ENCODE measurements around the gene FTHL17.

Gene FTHL17

GRCh38 chrX:31038575-31039326 lies 33.1 kb downstream of the FTHL17 start:
- H3K27me3 ChIP-seq (replicated peaks; ENCODE audit: control insufficient read depth, insufficient read depth, low read length) = peaks cover 13% of the 10 kb centered on the region

GRCh38 chrX:31036895-31037294 lies 34.9 kb downstream of the FTHL17 start:
- no peaks in the 10 kb centered on the region for H3K4me1 ChIP-seq (ENCODE audit: control insufficient read depth, insufficient read depth, low read length)
- H3K9me3 ChIP-seq (ENCODE audit: control insufficient read depth, low read length) = no peaks in the 10 kb centered on the region
- peak; percentile 55 for DNase-seq (ENCODE audit: low read depth)
- H3K9ac ChIP-seq (ENCODE audit: low read length) = no peak overlapping the region
- no peaks in the 10 kb centered on the region for H3K36me3 ChIP-seq (ENCODE audit: control insufficient read depth, insufficient read depth, low read length, severe bottlenecking)
- no peak overlapping the region for H3K4me3 ChIP-seq (ENCODE audit: low read length)
- peaks cover 11% of the 10 kb centered on the region for H3K27me3 ChIP-seq (replicated peaks; ENCODE audit: control insufficient read depth, insufficient read depth, low read length)

More at GRCh38 chrX:31038575-31039326, 33.1 kb downstream of the FTHL17 start:
- H3K9me3 ChIP-seq (ENCODE audit: control insufficient read depth, low read length) = no peaks in the 10 kb centered on the region
- no peak overlapping the region for H3K9ac ChIP-seq (ENCODE audit: low read length)
- no peak overlapping the region for H3K4me3 ChIP-seq (ENCODE audit: low read length)
- H3K36me3 ChIP-seq (ENCODE audit: control insufficient read depth, insufficient read depth, low read length, severe bottlenecking) = no peaks in the 10 kb centered on the region
- peak; percentile 66 for DNase-seq (ENCODE audit: low read depth)
- H3K4me1 ChIP-seq (ENCODE audit: control insufficient read depth, insufficient read depth, low read length) = no peaks in the 10 kb centered on the region

DNA sequence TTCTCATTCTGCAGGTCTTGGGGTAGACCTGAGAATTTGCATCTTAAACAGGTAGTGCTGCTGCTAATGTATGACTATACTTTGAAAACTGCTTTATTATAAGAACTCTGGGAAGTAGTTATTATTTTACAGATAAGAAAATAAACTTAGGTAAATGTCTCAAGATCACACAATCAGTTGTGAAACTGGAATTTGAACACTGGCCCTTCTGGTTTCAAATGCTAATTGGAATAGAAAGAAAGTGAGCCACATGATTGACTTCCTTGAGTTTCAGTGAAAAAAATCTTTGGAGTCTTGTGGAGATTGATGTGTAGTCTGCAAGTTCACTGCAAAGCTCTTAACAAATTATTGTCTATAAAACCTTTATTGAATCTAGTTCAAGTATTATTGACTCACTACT lies 44.5 kb downstream of the FTHL17 start:
- no peaks in the 10 kb centered on the region for H3K4me1 ChIP-seq (ENCODE audit: control insufficient read depth, insufficient read depth, low read length)
- no peak overlapping the region for H3K9ac ChIP-seq (ENCODE audit: low read length)
- peaks cover 13% of the 10 kb centered on the region for H3K27me3 ChIP-seq (replicated peaks; ENCODE audit: control insufficient read depth, insufficient read depth, low read length)
- H3K4me3 ChIP-seq (ENCODE audit: low read length) = no peak overlapping the region
- H3K36me3 ChIP-seq (ENCODE audit: control insufficient read depth, insufficient read depth, low read length, severe bottlenecking) = no peaks in the 10 kb centered on the region
- peaks cover 3% of the 10 kb centered on the region for H3K9me3 ChIP-seq (ENCODE audit: control insufficient read depth, low read length)
- DNase-seq (ENCODE audit: low read depth) = no peak

DNA sequence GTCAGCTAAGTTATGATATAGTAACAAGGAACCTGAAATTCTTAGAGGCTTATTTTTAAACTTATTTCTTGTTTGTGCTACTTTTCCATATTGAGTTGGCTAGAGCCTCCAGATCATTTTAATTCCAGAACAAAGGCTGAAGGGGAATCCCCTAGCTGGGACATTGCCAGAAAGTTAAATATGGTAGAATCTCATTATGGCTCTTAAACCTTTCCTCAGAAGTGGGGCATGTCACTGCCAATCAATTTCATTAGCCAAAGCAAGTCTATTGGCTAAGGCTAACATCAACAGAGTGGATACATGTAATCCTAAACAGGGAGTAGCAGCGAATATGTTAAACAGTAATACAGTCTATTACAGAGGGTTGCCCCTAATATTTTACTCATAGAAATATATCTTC lies 47.0 kb downstream of the FTHL17 start:
- no peak overlapping the region for H3K9ac ChIP-seq (ENCODE audit: low read length)
- no peak overlapping the region for H3K4me3 ChIP-seq (ENCODE audit: low read length)
- H3K27me3 ChIP-seq (replicated peaks; ENCODE audit: control insufficient read depth, insufficient read depth, low read length) = peaks cover 10% of the 10 kb centered on the region
- peaks cover 10% of the 10 kb centered on the region for H3K9me3 ChIP-seq (ENCODE audit: control insufficient read depth, low read length)
- no peak for DNase-seq (ENCODE audit: low read depth)
- H3K4me1 ChIP-seq (ENCODE audit: control insufficient read depth, insufficient read depth, low read length) = no peaks in the 10 kb centered on the region
- H3K36me3 ChIP-seq (ENCODE audit: control insufficient read depth, insufficient read depth, low read length, severe bottlenecking) = no peaks in the 10 kb centered on the region

DNA sequence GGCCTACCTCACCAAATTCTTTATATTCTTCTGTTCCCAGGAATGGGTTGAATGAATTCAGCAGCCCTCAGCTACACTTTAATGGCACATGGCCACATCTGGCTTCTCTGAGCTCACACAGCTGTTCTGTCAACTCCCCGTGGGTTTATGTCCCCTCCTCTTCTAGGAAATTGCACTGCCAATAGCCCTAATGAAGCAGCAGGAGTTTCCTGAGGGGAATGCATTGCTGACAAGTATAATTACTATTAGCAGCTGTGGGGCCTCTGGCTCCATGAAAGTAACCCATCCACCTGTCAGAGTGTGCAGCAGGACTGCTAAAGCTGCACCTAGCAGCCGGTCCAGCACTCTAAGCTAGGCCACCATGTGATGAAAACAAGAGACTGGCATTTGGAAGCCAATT lies 50.3 kb downstream of the FTHL17 start:
- no peaks in the 10 kb centered on the region for H3K4me1 ChIP-seq (ENCODE audit: control insufficient read depth, insufficient read depth, low read length)
- H3K4me3 ChIP-seq (ENCODE audit: low read length) = no peak overlapping the region
- no peak for DNase-seq (ENCODE audit: low read depth)
- no peaks in the 10 kb centered on the region for H3K36me3 ChIP-seq (ENCODE audit: control insufficient read depth, insufficient read depth, low read length, severe bottlenecking)
- no peak overlapping the region for H3K9ac ChIP-seq (ENCODE audit: low read length)
- H3K27me3 ChIP-seq (replicated peaks; ENCODE audit: control insufficient read depth, insufficient read depth, low read length) = no peaks in the 10 kb centered on the region
- H3K9me3 ChIP-seq (ENCODE audit: control insufficient read depth, low read length) = peaks cover 10% of the 10 kb centered on the region
